ENCODE measurements around the gene NDUFS6.
A peak's percentile ranks its signal among the peaks of the same experiment; 100 is the strongest.

The NDUFS6 gene

GRCh38 chr5:1801222-1801966 is at the start of gene NDUFS6:
TSS of gene NDUFS6 (plus strand) at chr5:1801407. CDS start at chr5:1801418, 11 bp downstream.
- peak; percentile 75 for DNase-seq (ENCODE audit: low read depth)

GRCh38 chr5:1751864-1752822 is 49.1 kb upstream of the NDUFS6 start:
- no peak for DNase-seq (ENCODE audit: low read depth)

- no peak for DNase-seq (ENCODE audit: low read depth)
Observed at GRCh38 chr5:1752881-1753280, 48.3 kb upstream of the NDUFS6 start.

DNA sequence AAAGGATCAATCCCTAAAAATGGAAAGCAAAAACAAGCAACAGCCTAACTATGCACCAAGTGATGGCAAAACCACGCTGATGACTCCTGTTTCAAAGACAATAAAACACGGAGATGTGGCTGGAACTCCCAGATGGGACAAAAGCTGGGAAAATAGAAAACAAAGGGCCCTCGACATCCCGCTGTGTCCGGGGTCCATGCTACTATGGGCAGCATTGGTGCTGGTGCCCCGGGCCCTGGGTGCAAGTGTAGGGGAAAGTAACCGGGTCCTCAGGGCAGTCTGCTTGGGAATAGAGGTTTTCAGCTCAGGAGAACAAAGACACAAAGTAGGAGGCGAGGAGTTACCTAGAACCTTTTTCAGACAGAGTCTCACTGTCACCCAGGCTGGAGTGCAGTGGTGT is 47.7 kb upstream of the NDUFS6 start:
- no peak for DNase-seq (ENCODE audit: low read depth)

DNA sequence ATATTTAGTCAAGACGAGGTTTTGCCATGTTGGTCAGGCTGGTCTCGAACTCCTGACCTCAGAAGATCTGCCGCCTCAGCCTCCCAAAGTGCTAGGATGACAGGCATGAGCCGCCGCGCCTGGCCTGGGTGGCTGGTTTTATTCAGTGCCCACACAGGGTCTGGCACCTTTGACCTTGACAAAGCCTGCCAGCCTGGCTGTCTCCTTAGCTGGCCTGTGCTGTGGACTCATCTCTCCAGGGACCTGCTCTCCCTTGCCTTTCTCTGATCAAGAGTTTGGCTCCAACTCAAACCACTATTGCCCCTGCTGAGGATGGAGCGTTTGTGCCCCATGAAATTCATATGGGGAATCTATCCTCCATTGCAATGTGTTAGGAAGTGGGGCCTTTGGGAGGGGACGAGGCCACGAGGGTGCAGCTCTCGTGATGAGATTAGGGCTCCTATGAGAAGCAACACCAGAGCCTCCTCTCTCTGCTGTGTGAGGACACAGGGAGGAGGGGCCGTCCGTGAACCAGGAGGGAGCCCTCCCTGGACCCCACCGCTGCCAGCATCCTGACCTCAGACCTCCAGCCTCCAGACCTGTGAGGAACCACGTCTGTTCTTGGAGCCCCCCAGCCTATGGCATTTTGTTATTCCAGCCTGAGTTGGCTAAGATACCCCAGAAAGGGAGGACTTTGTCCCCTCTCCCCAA is 46.5 kb upstream of the NDUFS6 start:
- DNase-seq (ENCODE audit: low read depth) = no peak

- DNase-seq (ENCODE audit: low read depth) = no peak
Observed at GRCh38 chr5:1755321-1755949, 45.8 kb upstream of the NDUFS6 start.

- DNase-seq (ENCODE audit: low read depth) = no peak
Observed at GRCh38 chr5:1756481-1756880, 44.7 kb upstream of the NDUFS6 start.

DNA sequence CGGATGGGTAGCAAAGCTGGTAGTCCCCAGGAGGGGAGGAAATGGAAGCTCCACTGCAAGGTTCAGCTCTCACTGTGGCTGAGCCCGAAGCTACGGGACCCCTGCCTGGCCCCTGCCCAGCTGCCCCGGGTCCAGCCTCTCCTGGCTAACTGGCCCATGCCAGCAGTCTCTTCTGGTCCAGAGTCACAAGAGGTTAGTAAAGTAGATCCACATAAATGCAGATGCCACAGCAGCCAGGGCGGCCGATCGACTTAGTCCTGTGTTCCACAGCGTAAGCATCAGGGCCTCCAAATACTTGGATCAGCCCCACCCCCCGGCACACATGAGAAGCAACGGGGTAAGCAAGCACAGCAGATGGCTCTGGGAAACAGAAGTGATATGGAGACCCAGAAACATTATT is 43.7 kb upstream of the NDUFS6 start:
- DNase-seq (ENCODE audit: low read depth) = no peak

DNA sequence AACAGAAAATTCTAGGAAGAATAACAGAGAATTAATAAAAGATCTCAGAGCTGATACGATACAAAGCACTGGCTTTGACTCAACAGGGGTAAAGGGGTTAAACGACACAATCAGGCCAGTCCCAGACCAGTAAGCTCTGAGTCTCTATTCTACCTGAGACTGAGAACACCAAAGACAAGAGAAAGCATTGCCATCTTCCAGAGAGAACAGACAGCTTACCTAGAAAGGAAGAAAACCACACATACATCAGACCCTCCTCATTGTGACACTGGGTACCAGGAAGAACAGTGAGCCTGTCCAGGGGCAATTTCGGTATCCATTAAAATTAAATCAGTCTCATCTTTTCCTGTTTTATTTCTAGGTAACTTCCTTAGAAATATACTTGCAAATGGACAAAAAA is 42.6 kb upstream of the NDUFS6 start:
- no peak for DNase-seq (ENCODE audit: low read depth)

GRCh38 chr5:1759378-1759970 is 41.7 kb upstream of the NDUFS6 start:
- no peak for DNase-seq (ENCODE audit: low read depth)

DNA sequence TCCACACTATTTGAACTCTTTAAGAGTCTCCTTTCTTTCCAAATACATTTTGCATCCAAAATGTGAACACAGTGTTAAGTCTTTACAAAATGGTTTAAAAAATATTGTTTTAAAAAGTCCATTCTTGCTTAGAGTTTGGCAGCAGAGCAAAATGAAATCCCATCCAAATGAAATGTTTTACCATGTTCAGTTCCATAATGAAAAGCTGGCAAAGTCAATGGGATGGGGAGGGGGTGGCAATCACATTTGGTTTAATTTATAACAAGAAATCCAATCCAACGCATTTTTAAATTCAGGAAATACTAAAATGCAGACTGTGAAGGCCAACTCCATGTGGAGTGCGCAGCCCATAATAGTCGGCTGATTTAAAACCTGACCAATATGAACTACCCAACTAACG is 41.0 kb upstream of the NDUFS6 start:
- no peak for DNase-seq (ENCODE audit: low read depth)

GRCh38 chr5:1760656-1761452 is 40.4 kb upstream of the NDUFS6 start:
- DNase-seq (ENCODE audit: low read depth) = no peak

- DNase-seq (ENCODE audit: low read depth) = no peak
Observed at GRCh38 chr5:1761453-1761755, 39.8 kb upstream of the NDUFS6 start.

DNA sequence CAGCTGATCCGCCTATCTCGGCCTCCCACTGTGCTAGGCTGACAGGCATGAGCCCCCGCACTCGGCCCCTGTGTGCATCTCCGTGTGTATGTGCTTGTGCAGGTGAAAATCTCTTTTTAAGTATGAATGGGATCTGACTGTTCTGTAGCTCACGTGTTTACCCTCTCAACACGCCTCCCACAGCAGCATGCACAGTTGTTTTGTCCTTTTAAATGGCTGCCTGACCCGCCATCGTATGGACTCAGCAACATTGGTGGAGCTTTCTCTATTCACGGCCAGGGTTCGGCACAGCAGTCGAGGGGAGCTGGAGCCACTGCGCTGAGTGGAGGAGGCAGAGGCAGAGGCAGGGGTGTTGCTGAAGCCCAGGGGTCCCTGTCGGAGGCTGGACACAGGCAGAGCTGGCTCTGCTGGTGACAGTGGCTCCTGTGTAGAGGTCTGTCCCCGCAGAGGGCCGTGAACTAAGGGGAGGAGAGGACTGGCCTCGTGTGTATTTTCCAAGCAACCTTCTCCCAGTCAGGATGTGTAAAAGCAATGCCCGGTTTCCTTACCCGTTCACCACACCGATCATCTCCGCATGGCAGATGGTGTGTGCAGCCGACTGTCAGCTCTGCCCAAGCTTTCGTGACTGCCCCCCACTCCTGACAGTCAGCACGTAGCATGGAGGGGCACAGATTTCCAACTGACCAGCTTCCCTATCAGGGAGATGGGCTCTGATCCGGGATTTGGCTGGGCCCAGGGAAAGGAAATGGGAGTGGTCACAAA is 38.9 kb upstream of the NDUFS6 start:
- no peak for DNase-seq (ENCODE audit: low read depth)

- DNase-seq (ENCODE audit: low read depth) = no peak
Observed at GRCh38 chr5:1762883-1763547, 38.2 kb upstream of the NDUFS6 start.

DNA sequence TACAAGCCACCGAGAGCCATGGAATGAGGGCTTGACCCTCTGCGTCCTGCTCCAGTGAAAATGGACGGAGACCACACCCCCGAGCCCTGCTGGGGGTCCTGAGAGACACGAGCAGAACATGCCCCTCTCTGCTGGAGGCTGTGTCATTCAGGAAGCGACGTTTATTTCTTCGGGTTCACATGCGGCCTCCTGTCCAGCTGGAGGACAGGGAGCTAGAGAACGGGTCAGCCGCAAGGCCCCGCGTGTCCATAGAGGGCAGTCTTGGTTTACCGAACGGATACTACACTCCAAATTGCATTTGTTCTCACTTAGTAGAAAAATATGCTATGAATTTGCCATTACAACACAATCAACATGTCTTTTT is 37.7 kb upstream of the NDUFS6 start:
- DNase-seq (ENCODE audit: low read depth) = peak; percentile 17

DNA sequence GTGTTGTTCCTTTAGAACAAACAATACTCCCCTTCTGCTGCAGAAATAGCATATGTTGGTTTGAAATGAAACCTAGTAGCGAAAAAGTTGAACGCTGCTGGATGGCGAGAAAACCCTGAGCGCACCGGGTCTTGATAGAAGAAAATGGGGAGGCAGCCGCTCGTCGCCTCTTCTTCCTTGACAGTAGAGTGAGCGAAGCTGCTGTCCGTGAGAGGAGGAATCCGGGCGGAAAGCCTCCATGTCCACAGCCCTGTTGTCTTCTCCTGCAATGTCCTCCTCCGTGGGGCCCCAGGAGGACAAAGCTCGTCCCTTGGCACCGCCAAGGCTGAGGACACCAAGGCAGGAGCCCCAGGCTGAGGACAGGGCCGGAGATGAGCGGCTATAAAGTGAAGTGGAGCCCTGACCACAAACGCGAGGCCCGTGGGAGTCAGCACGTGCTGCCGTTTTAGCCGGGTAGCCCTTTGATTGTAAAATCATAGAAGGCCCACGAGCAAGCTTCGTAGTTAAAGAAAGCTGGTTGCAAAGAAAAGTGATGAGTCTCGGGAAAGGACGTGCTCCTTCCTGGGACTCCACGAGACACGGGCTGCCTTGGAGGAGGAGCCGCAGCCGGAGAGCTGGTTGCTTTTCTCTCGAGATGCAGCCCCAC is 37.1 kb upstream of the NDUFS6 start:
- no peak for DNase-seq (ENCODE audit: low read depth)

GRCh38 chr5:1764606-1764960 is 36.6 kb upstream of the NDUFS6 start:
- DNase-seq (ENCODE audit: low read depth) = no peak

DNA sequence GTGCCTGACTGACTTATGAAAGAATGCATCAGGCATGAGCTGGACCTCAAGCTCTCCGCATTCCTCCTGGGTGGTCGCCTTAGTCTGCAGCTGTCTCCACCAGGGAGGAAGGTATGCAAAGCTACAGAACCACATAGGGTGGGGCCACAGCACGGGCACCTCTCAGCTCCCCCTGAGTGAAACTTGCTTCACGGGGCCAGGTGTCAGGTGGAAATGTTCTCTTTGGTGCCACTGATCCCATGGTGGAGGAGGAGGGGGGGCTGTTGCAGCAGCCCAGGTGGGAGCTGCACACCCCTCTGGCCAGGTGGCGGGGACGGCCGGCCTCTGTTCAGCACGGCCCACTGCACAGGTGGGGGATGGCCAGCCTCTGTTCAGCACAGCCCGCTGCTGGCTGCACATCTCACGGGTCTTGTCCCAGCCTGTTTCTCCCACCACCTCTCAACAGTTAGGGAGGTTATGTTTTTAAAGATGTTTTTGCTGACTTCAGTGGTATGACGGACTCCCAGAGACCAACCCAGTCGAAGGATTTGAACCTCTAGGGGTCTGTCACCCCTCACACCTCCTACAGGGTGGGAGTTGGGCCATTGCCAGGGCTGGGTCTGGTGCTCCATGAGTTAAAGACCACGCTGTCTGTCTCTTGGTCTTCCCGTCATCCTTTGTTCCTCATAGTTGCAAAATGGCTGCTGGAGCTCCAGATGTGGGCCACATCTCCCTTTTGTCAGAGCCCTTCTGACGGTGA is 35.9 kb upstream of the NDUFS6 start:
- no peak for DNase-seq (ENCODE audit: low read depth)

All from activated gamma-delta T cell treated with anti-CD3 and anti-CD28 coated beads, Interleukin-2, amount 50 U/mL, for 16 hours (primary cell).